ENCODE data around the gene NT5DC3. TPM values are rescaled to one million over a fixed set of nuclear protein-coding genes. Genes with fewer than 3 reads are reported as not detected.

The NT5DC3 gene
- total RNA-seq, 1 donor from 2014 or later: 32.8 TPM

DNA sequence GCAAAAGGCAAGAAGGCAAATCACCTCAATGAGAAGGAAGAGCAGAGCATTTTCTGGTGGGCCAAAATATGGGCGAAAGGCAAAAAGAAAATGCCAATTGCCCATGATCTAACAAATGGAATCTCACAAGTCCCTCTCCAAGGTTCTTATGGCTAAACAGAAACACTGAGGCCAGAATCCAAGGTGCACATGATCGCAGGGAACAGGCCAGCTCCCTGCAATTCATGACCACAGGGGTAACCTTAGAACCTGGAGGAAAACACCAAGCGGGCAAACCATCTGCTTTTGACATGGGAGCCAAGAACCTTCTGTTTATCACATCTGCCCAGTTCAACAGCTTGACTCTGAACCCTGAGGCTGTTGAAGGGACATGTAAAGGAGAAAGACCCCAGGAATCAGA is 60.0 kb downstream of the NT5DC3 start:
- DNase-seq: no peak

DNA sequence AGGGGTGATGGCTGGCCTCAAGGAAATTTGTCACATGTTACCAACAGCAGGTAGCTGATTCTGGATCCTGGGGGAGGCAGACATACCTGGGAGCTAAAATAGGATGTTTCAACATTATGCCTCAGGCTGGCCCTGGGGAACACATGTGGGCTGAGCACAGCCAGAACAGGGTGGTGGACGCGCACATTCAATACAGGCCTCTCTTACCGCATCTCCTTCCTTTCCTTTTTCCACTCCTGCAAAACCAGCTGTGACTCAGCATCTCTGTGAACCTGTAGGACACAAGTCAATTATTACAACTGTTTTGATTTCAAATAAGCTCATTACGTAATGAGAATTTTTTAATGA is 61.0 kb downstream of the NT5DC3 start:
- no peak for DNase-seq

DNA sequence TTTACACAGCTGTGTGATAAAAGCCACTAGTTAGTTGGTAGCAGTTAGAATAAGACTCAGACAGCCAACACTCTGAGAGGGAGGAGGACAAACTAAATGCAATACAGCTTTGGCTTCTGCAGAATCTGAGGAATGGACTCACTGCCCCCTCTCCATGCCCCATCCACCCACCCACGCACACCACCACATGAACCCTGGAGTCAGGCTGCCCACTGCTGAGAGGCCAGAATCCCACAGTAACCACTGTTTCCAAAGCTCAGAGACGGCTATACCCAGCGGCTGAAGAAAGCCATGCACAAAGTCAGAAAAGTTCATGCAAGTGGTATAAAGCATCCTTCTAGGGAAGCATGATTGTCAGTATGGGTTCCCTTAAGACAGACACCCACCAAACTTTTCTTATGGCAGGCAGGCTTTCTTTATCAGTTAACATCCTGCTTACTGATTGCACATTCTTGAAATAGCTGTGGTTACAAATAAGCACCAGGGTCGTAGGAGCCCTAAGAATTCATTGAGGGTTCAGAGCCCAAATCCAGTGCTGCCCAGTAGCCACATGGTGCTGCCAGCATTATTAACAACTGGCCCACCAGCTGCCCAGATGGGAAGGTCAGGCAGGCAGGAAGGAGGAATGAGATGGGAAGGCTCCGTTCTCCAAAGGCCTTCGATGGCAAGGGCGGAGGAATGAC is 61.5 kb downstream of the NT5DC3 start:
- DNase-seq: no peak

DNA sequence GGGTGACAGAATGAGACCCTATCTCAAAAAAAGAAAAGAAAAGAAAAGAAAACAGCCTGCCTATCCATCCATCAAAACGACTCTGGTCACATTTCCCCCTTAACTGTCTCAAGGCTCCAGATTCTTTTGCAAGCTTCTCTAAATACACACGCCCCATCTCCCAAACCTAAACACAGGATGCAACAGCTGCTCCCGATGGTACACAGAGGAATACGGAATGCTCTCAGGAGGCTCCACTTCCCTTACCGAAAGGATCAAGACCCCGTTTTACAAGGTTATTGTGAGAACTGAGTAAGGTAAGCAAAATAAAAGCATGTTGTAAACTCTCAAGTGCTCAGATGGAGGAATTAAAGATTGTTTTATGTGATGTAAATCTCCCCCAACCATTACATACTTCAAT is 62.3 kb downstream of the NT5DC3 start:
- DNase-seq: no peak

DNA sequence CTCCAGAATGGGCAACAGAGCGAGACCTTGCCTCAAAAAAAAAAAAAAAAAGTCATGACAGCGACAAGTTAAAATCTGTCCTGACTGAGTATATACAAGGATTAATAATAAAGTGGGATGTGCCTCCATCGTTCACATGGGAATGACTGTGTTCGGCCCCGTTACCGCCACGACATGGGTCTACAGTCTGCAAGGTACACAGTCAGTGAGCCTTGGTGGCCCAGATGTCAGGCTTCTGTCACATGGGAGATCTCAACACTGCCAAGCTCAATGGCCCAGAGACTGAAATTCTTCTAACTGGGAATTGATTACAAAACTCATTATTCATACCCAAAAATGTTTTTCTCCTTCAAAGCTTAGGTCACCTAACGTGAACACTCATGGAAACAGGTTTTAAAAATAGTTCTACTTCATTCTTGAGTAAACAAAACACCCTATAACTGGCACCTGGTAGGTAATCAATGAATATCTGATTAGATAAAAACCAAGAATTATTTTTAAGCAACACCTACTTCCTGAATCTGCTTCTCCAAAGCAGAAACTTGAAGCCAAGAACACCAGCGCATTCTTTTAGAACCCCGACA is 66.0 kb downstream of the NT5DC3 start:
- DNase-seq: no peak

DNA sequence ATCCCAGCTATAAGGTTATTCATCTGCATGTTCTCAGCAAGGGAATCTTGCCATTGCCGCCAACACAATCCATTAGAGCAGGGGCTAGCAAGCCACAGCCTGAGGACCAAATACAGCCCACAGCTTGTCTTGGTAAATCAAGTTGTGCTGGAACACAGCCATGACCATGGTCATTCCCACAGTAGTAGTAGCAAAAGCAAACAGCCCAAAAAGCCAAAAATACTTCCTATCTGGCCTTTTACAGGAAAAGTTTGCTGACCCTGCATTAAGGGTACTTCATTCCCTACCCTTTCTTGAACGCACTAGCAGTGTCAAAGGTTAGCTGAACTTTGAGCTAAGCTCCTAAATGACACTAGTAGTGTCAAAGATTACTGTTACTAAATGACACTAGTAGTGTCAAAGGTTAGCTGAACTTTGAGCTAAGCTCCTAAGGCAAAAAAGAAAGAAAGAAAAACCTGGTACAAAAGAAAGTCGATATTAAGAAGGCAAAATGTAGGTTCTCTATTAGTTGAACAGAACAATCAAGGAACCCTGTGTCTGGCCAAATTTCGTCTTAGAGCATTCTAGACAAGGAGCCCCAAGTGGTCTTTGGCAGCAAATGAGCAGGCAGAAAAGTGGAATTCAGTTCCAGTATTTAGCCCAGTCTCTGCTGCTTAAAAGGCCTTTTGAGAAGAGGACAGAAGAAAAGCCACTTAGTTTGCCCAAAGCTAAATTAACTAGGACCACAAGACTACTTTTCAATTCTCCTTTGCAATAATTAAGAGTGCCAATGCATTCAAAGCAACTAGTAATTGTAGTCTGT is 67.7 kb downstream of the NT5DC3 start:
- DNase-seq: no peak

DNA sequence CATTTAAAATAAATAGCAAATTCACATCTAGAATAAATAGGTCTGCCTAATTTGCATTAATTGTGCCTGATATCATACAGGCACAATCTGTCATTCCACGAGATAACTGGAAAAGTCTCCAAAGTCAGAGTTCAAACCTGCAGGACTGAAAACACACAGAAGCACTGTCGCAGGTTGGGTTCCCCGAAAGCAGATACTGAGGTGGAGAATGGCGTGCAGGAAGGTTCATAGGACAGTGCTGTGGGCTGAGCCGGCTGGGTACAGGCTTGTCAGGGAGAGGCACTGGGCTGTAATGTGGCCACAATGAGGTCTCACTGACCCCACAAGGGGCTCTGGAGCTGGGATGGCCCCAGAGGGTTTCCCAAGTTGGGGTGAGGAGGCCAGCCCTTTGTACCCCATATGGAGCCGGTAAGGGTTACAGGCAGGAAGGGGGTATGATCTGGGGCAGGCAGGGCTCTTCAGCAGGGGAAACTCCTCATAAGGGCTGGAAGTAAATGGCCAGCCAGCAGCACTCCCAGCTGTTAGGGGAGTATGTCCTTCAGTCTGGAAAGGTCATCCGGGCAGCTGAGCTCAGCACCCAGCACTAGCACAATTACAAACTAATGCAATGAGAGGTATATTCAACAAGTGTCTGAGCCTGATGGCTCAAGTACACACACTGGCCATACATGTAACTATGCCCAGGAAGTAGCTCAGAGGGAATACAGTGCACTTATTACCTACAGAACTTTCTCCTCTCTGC is 68.5 kb downstream of the NT5DC3 start:
- DNase-seq: no peak

DNA sequence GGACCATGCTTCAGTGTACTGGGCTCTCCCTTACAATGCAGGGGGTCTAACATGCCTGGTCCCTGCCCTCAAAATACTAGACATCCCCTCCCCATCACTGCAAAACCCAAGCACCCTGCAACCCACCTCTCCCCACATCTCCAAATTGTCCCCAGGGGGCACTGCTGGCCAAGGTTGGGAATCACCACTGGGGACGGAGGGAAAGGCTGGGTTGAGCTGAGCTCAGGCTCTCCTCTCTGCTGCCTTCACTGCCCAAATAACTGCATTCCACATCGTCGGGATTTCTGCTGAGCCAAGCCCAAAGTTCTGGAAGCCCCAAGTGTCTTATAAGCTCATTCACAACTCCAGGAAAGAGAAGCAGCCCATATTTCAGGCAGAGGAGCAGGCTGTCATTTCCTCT is 69.6 kb downstream of the NT5DC3 start:
- no peak for DNase-seq

DNA sequence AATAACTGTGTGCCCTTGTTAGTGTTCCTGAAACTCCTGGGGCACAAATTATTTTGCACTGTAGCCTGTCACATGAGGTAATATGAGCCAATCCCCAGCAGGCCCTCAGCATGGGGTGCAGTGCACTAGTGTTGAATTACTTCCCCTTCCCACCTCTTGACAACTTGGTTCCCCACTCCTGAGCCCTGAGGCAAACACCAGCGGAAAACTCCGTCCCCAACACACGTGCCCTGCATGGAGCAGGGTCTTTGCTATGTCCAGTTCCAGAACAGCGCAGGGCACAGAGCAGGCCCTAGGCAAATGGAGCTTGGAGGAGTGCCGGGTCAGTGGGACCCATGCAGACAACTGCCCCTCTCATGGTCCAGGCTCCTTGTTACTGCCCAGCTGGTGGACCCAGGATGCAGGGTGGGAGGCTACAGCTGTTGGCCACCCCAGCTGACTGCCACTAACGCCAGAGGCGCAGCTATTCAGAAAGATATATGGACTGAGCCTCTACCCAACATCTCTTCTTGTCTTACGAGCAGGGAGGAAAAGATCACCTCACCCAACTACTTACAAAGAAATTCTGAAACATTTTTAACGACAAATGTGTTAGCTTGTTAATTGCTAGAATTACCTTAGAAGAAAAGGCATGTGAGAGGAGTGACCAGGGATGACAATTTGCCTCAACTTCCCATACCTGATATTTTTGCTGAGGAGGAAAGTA is 71.6 kb downstream of the NT5DC3 start:
- no peak for DNase-seq

DNA sequence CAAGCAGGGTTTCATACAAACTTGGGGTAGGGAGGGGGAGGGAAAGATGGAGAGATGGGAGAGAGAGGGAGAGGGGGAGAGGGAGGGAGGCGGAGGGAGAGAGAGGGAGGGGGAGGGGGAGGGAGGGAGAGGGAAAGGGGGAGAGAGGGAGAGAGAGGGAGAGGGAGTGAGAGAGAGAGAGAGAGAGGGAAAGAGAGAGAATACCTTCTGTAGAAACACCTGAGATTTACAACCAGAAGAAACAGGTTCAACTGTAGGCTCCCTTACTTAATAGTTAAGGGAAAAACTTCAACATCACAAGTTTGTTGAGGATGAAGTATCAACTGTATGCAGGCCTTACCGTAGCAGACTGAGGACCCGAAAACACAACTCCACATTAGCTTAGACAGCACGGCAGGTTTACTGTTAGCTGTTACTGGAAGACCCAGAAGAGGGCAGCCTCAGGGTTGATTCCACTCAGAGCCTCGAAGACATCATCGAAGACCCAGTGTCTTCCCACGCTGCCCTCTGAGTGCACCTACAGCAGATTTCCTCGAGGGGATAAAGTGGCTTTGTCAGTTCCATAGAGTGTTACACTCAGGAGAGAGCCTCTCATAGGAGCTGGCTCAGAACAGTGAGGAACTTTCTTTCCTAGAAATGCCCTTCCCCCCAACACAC is 72.4 kb downstream of the NT5DC3 start:
- no peak for DNase-seq

DNA sequence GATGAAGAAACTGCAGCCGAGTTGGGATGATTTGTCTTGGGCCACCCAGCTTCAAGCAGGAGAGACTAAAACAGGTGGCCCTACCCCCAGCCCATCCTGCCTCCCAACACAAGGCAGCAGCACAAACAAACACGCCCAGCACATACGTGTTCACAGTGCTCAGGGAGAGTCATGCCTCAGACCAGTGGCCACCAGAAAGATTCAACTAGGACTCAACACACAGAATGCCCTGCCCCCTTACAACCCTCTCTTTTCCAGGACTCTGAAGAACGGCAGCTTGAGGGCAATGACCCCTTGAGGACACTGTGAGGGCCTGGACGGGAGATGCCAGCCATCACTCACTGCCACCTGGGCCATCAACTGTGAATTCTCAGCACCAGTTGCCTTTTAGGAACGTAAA is 75.0 kb downstream of the NT5DC3 start:
- DNase-seq: no peak

DNA sequence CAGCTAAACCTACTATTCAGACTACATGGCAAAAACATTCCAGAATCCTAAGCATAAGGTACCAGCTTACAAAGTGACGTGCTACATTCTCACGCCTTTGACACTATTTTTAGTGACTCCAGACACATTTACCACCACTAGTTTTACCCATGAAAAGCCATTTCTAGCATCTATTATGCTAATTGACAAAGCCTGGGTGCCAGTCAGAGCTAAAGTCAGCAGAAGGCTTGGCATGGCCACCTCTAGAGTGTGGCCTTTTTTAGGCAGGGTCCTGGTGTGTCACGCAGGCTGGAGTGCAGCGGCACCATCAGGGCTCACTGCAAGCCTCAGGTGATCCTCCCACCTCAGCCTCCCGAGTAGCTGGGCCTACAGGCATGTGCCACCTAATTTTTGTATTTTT is 75.7 kb downstream of the NT5DC3 start:
- no peak for DNase-seq

DNA sequence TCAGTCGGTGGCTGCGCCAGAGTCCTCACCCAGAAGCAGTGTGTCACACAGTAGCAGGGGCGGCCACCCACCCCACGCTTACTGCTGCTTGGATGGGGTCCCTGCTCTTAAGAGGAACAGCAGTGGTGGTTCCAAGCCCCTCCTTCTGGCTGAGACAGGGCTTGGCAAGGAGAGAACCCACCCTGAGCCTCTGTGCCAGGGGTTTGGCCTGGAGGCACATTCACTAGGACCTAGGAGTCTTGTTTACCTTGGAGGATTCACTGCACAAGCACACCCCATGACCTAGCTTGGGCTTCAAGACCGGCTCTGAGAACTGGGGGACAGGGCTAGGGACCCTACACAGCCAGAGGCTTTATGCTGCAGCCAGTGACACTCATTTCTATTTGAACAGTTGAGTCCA is 78.6 kb downstream of the NT5DC3 start:
- DNase-seq: no peak

DNA sequence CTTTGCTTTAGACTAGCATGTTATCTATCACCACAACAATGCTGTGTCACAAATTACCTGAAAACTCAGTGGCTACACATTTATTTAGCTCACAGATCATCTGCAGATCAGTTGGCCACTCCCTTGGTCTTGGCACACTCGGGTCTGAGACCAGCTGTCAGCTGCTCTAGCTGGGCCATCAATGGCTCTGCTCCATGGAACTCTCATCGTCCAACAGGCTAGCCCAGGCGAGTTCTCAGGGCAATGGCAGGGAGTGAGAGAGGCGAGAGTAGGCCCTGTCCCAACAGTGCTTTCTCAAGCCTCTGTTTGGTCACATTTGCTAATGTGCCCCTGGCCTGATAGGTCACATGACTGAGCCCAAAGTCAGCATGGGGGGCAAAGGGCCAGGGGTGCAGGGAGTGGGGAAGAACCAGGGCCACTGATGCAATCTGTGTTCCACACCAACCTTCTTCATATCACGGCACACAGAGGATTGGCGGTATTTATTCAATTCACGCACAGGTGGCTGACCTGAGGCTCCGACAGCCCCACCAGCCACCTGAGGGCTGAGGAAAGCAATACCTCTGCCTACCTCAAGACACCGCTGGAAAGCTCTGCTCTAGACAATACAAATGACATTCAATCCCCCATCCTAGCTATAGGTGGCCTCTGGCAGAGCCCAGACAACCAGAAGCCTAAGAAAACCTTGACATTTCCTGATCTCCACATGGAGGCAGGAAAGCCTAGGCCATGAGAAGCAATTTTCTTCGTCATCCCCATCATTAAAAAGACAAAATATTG is 82.5 kb downstream of the NT5DC3 start:
- DNase-seq: no peak

DNA sequence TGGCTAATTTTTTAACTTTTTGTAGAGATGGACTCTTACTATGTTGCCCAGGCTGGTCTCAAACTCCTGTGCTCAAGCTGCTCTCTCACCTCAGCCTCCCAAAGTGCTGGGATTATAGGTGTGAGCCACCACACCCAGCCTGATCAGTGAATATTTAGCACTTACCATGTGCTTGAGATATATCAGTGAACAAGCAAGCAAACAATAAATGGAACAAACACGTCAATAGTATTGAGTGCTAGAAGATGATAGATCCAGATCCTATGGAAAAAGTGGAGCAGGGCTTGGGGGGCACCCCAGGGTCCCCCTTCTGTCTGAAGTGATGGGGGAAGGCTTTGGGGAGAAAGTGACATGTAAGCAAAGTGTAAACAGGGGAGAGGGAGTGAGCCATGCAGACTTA is 83.8 kb downstream of the NT5DC3 start:
- no peak for DNase-seq

DNA sequence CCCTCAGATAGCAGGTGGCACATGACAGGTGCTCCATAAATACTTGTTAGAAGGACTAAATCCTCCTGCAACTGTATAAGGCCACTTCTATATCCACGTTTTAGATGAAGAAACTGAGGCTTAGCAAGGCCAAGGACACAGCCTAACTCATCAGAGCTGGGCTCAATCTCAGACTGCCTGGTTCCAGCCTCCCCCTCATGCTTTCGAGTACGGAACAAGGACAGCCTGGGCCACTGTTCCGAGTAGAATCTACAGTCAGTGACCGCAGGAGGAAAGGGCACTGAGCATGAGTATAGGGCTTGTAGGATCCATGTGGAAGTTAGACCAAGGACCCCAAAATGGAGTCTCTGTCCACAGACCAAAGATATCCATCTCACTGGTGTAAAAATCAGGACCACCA is 84.6 kb downstream of the NT5DC3 start:
- DNase-seq: no peak

DNA sequence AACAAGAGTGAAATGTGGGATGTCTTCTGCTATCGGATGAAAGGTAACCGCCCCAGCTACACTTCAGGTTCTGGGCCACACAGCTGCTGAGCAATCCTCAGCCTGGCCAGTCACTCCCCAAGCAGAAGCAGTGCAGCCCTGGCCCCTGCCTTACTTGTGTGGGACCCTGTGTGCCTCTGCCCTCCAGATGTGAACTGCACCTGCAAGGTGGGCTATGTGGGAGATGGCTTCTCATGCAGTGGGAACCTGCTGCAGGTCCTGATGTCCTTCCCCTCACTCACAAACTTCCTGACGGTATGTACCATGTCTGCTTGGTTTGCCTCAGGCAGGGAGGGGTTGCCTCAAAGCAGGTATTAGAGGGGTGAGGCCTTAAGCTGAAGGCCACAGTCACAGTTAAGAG is 85.6 kb downstream of the NT5DC3 start:
- no peak for DNase-seq

DNA sequence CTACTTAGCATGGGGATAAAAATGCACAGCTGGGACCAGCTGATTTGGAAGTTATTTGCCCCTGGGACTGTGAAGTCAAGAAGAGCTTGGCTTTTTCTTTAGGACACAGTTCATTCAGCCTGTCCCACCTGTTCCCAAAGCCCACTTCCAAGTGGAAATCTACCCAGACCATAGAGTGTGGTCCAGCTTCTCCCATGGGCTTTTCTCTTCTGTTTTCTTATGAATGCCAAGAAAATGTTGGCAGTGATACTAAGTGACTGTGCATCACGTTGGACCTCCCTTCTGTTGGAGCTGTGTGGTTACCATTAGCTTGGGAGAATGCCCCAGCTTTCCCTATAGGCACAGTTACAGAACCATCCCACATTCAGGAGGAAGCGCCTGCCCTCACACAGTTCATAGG is 89.4 kb downstream of the NT5DC3 start:
- no peak for DNase-seq

DNA sequence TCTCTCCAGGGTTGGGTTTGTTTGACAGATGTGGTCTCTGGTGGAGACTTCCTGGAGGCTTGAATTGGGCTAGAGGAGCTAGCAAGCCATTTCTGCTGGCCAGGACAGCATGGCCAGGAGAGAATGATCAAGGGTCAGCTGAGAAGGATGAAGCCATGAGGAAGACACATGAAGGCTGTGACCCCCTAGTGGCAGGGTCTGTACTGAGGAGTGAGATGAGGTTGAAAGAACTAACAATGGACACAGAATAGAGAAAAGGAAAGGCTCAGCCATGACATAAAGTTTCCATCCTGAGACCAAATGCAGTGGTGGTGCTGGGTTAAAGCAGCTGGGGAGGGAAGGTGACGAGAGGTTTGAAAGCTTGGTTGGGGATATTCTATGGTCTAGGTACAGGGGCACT is 89.9 kb downstream of the NT5DC3 start:
- DNase-seq: no peak

DNA sequence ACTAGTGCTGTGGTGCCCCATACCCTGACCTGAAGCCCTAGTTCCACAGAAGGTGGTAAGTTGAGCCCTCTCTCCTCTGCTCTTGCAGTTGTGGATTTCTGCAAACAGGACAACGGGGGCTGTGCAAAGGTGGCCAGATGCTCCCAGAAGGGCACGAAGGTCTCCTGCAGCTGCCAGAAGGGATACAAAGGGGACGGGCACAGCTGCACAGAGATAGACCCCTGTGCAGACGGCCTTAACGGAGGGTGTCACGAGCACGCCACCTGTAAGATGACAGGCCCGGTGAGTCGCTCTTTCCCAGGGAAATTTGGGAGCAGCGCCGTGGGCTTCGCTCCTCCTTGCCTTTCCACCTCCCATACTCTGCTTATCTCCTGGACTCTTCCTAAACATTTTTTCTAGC is 92.2 kb downstream of the NT5DC3 start:
- no peak for DNase-seq

DNA sequence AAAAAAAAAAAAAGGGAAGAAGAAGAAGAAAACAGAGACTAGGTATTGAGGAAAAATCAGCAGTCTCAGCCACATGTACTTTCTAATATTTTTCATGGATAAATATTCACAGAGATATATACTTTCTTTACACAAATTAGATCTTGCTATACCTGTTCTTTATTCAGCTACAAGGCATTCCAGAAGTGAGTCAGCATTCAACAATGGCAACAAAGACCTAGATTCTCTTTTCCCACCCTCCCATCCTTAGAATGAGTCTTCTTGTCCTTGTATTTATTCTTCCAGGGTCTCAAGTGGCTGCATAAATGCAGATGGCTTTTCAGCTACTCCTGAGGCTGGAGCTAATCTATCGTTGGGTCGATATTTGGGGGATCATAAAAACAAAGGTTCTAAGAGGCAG is 93.0 kb downstream of the NT5DC3 start:
- DNase-seq: no peak
